NK-92 (cell line): ENCODE data around the gene MARK3.
"Not testable (repeated sequence)": the region's sequence is repeated elsewhere in the genome, so short reads cannot be mapped to it uniquely, and the experiment has no call there.

Experiments
- DNase-seq: peaks from one replicate; lab custom pipeline; 2025; ENCODE audit not compliant: unreplicated experiment; lab: John Stamatoyannopoulos, UW

The MARK3 gene

DNA sequence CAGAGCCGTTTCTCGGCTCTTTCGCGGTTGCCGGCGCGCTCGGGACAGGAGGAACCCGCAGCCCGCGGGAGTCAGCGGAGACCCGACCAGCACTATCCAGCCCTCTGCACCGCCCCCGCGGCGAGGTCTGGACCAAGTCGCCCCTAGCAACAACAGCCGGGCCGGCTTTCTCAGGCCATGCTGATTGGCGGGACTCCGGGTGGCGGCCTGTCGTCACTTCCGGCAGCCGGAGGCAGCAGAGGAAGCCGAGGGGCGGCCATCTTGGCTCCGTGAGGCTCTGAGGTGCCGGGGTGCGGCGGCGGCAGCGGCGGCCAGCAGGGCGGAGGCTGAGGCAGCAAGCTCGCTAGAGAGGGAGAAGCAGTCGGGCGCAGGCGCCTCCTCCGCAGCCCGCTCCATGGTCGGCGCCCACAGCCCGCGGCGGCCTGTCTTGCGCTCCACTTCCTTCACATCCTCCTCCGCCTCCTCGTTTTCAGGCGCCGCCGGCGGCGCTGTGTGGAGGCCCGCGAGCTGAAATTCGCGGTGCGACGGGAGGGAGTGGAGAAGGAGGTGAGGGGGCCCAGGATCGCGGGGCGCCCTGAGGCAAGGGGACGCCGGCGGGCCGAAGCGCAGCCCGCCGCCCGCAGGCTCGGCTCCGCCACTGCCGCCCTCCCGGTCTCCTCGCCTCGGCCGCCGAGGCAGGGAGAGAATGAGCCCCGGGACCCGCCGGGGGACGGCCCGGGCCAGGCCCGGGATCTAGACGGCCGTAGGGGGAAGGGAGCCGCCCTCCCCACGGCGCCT lies at the start of gene MARK3:
TSS of gene MARK3 (plus strand) at position 264 of the 777 bp plus-strand sequence. CDS start 615 bp downstream, outside the sequence.
- peak; percentile 71 for DNase-seq

DNA sequence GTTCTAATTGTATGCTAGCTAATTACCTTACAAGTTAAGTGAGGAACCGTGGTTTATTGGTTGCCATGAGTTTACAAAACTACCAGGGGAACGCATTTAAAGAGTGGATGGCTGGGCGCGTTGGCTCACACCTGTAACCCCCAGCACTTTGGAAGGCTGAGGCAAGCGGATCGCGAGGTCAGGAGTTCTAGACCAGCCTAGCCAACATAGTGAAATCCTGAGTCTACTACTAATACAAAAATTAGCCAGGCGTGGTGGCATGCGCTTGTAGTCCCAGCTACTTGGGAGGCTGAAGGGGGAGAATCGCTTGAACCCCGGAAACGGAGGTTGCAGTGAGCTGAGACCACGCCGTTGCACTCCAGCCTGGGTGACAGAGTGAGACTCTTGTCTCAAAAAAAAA lies 49.0 kb upstream of the MARK3 start:
- no peak for DNase-seq

DNA sequence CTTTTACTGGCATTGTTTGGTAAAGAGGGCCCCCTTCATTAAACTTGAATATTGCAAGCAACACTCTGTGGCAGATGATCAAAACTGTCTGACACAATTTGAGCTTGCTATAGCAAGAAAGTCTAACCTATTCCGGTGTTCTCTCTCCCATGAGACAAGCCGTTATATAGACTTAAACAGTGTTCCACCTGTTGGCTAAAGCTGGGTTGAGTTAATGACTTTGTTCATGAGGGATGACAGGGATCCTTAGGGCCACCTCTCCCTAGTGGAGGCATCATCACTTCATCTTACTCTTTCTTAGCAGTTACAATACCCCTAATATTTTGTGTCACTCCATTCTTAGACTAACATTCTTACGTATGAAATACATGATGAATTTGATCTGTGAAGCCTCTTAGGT lies 47.4 kb upstream of the MARK3 start:
- DNase-seq = no peak

DNA sequence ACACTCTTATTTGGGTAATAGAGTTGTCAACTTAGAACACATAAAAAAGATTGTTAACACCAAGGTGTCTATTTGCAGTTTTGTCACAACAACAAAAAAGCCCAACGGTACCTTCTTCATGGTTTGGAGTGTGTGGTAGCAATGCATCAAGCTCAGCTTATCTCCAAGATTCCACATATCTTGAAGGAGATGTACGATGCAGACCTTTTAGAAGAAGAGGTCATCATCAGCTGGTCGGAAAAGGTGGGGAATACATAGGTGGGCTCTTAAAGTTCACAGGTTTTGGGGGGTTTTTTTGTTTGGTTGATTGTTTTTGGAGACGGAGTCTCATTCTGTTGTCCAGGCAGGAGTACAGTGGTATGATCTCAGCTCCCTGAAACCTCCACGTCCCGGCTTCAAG lies 45.7 kb upstream of the MARK3 start:
- DNase-seq = no peak

DNA sequence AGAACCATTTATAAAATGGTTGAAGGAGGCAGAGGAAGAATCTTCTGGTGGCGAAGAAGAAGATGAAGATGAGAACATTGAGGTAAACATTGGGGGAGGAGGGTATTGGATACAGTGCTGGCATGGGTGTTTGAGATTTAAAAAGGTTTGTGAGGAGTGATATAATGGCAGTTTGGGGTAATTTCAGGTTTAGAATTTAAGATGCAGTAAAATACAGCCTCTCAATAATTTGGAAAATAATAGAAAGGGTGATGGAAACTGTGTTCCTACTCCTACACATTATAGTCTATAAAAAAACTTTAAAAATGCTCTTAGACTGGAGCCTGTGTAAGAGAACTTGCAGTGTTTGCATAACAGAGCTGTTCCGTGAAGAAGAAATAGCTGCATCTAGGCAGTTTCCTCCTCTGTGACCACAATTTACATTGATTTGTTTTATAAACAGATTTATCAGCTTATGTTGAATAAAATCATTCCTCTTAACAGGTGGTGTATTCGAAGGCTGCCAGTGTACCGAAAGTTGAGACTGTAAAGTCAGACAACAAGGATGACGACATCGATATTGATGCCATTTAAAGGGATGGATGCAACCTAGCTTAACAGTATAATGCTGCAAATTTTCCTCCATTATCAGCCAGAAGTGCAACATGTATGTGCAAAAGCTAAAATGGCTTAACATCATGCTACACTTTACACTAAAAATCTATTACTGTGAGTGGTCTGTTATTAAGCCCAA lies 44.6 kb upstream of the MARK3 start:
- no peak for DNase-seq

DNA sequence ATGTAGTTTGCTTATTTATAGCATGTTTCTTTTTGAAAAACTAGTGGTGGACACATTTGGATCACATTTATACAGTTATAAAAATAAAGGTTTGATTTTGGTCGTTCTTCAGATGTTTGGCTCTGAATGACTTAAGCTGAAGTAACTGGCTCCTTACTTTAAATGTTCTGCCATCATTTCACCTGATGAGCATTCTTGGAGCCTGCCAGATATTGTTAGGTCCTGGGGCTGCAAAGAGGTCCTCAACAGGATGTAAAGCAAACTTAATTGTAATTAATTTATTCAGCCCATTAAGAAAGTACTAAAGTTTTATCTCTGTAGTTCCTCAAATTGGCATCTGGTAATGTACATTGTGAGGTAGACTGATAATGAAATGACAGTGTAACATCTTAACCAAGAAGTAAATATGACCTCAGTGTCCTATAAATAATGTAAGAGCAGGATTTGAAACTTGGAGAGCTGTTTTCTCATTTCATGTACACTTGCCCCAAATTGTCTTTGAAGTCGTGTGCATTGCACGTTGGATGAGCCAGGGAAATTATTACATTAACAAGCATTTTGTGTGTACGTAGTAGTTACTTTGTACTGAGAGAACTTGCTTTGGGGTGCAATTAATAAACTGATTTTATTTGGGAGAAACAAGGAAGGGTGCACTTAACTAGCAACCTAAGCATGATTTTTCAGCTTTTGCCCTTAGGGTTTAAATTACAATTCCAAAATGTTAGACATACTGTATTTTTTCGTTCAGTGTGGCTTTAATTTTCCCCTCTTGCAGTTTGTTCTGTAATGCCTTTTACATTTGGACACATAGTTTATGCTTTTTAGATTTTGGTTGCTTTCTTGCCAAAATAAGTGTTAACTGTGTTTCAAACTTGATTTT lies 43.7 kb upstream of the MARK3 start:
- DNase-seq = no peak

DNA sequence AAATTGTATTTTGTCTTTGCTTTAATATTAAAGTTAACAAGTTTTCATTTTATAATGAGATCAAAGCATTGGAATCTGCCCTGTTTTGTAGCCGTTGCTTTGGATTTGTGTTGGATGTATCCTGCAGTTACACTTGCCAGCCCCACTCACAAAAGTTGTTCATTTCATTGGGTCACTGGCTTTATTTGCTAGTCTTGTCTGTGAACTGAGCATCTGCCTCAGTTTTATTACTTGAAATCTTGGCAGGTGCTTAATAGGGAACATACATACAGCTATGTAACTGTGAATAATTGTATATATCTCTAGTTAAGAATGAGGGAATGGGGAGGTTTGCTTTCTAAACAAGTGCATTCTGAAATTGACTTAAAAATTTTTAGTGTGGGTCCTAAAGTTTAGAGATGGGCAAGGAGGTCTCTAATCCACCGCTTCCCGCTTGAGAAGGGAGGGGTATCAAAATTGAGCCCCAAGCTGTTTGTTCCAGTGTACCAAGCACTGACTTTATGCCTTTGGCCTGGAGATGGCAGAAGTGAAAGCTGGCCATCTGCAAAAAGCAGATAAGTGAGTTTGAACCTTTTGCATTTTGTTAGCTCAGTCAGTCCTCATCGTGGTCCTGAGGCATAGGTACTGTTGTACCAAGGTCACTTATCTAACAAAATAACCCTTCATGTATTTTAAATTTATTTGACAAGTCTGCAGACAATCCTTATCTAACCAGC lies 41.9 kb upstream of the MARK3 start:
- no peak for DNase-seq

DNA sequence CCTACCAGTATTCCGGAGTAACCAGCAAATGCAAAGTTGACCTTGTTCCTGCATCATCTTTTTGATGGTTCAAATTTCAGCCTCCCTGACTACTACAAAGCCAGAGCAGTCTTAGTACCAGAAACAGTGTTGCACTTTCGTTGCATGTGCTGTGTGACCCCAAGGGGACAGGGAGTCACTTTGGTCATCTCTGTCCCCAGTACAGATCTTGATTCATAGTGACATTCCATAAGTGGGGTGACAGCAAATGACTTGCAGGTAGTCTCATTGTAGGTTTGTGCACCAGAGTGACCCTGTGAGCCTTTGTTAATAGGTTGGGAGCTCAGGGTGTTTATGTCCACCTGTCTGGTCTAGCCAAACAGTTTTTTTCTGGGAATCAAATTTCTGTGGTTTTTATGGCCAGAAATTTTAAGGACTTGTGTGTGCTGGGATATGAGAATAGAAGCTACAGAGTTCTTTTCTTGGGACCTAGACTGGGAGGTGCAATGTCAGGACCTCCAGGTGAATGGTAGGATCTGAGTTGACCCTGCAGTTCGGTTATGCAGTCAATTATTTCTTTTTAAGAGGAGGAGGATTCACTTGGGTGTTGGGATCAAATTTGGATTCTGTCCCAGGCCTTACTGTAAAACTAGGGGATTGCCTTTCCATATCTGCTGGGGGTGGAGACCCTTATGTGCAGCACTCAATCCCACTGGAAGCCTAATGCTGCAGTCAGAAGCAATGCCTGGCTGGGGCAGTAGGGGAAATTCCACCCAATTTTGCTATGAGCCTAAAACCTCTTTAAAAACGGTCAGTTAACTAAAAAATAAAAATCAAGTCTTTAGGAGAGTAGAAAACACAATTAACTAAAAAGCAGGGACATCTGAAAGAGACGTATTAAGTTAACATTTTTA lies 41.1 kb upstream of the MARK3 start:
- DNase-seq = no peak

DNA sequence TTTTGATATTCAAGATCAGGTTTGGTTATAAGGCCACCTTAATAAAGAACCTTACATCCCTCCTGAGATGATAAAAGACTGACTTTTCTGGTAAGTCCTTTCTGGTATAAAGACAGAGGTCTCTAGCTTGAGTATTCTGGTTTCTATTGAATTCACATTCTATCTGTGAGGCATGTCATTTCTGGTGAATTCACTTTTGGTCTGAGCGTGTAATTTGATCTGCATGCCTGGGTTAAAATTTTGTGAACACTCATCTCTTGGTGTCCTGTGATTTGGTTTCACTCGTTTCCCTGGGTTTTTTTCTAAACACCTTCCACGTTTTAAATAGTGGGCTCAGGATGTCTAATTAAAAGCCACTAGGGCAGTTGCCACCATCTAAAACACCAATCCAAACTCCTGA lies 38.9 kb upstream of the MARK3 start:
- no peak for DNase-seq

DNA sequence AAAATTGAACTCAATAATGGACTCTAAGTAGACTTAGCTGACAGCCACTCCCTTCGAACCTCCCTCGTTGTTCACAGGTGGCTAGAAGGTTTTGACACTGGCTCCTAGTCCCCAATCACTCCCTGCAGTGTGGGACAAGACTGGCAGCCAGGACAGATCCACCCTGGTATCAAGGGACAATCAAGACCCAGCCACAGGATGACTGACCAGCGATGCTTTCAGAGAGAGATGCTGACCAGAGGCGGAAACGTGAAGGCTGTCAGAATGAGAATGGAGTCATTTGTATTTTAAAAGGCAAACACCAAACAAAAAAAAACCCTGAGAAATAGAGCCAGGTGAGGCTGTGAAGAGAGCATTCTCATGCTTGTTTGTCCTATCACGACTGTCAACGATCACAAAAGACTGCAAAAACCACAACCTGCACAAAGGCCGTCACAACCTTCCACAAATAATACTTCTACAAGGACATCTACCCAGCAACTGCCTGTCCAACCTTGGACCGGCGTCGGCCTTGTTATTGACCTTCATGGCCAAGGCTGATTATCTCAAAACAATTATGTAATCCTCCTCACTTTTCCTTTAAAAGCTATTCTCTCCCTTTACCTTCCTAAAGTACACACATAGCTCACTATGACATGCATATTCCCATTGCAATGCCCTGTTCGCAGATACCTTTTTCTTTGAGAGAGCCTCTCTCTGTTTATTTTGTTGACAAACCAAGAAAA lies 38.0 kb upstream of the MARK3 start:
- DNase-seq = no peak

DNA sequence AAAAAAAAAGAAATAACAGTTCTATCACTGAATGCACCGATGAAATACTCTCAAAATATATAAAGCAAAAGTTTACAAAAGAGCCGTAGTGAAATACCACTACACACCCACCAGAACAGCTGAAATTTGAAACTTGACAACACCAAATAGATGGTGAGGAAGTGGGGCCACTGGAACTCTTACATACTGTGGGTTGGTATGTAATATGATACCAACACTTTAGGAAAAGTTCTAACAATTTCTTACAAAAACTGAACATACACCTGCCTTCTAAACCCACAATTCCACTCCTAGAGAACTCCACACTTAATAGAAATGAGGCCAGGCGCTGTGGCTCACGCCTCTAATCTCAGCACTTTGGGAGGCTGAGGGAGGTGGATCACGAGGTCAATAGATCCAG lies 37.1 kb upstream of the MARK3 start:
- no peak for DNase-seq

DNA sequence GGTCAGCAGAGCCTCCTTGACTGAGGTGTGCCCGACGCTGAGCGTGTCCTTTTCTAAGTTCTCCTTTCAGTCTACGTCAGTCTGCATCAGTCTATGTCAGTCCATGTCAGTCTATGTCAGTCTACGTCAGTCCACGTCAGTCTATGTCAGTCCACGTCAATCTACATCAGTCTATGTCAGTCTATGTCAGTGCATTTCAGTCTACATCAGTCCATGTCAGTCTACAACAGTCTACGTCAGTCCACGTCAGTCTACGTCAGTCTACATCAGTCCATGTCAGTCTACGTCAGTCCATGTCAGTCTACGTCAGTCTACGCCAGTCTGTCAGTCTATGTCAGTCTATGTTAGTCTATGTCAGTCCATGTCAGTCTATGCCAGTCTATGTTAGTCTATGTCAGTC lies 35.2 kb upstream of the MARK3 start:
- DNase-seq = no peak

DNA sequence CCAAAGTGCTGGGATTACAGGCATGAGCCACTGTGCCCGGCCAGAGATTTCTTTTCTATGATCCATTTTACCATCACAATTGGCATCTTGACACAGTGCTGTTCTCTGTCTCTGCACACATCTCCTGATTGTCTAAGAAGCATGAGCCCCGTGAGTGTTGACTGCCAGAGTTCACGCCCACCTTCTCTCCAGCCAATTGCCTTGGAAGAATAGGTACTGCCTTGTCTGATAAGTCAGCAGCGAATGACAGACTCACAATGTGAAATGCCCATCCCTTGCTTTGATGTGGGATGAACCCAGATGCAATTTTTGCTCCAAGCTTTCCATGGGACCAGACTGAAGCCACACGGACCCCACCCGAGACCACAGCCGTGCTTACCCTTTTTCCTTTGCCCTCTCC lies 31.9 kb upstream of the MARK3 start:
- DNase-seq = no peak

DNA sequence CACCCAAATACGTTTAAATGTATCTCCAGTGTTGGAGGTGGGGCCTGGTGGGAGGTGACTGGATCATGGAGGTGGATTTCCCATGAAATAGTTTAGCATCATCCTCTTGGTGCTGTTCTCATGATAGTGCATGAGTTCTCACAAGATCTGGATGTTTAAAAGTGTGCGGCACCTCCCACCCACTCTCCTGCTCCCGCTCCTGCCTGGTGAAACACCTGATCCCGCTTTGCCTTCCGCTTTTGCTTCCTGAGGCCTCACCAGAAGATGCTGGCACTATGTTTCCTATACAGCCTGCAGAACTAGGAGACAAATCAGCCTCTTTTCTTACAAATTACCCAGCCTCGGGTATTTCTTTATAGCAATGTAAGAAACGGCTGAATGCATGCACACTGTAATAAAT lies 31.1 kb upstream of the MARK3 start:
- DNase-seq = no peak

DNA sequence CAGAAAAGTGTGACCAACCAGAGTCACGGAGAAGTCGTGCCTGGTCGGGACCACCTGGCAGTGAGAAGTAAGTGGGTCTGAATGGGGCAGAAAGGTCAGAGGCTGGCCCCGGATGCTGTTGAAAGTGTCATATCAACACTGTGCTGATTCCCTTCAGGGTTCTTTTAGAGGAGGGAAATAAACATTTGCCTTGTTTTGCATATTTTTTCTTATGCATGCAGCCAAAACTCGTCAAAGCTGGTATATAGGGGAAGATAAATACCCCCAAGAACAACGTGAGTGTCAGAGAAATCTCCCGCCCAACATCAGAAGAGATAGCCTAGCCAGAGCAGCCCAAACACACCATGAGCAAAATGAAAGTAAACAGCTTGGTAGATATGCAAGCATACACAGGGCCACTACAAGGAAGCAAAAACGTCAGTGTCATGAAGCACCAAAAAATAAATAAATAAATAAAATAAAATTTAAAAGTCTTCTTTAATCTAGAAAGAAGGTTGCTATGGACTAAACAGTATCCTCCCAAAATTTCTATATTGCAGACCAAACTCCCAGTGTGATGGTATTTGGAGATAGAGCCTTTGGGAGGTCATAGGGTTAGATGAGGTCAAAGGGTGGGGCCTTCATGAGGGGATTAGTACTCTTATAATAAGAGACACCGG lies 29.1 kb upstream of the MARK3 start:
- no peak for DNase-seq

DNA sequence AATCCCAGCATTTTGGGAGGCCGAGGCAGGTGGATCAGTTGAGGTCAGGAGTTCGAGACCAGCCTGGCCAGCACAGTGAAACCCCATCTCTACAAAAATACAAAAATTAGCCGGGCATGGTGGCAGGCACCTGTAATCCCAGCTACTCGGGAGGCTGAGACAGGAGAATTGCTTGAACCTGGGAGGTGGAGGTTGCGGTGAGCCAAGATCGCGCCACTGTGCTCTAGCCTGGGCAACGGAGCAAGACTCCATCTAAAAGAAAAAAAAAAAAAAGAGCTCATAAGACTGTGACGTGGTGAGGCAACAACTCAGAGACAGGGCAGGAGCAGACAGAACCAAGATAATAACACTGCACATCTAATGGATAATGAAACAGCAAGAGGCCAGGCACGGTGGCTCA lies 27.7 kb upstream of the MARK3 start:
- DNase-seq = not testable (repeated sequence)

DNA sequence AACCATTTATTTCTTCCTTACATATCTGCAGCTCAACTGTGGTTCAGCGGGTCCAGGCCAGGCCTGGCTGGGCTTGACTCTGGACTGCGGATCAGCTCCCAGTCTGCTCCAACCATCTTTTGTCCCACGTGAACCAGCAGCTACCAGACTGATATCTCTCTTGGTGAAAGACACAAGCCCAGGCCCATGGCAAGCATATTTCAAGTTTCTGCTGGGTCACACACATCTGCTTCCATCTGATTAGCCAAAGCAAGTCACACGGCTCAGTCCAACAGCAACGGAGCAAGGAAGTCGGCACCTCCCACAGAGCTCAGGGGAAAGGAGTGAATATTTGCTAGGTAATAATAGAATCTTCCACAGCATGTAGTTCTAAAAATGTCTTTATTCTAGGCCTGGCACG lies 24.7 kb upstream of the MARK3 start:
- no peak for DNase-seq

DNA sequence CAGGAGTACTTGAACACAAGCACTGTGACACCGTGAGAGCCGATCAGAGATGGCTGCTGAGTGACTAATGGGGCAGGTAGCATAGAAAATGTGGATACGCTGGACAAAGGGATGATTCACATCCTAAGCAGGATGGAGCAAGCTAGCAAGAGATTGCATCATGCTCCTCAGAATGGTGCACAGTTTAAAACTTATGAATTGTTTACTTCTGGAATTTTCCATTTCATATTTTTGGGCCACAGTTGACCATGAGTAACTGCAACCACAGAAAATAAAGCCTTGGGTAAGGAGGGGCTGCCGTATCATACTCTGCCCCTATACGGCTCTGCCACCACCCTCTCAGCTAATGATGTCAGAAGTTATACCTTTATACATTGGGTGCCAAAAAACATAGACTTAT lies 23.3 kb upstream of the MARK3 start:
- no peak for DNase-seq

DNA sequence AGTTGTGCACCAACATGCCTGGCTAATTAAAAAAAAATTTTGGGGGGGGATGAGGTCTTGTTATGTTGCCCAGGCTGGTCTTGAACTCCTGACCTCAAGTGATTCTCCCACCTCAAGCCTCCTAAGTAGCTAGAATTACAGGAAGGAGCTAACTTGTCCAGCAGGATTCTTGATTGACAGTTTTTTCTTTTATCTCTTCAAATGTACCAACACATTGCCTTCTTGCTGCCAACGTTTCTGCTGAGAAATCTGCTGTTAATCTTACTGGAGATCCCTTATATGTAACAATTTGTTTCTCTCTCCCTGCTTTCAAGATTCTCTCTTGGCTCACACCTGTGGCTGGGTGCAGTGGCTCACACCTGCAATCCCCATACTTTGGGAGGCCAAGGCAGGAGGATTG lies 22.4 kb upstream of the MARK3 start:
- DNase-seq = no peak
